NCI-H1417 (cell line): Measurements from ENCODE around the gene HRNR.

ENCODE experiments used
- DNase-seq, 3 experiments: peaks; one replicate each; lab custom pipeline; 2025; lab: John Stamatoyannopoulos, UW

HRNR gene

DNA sequence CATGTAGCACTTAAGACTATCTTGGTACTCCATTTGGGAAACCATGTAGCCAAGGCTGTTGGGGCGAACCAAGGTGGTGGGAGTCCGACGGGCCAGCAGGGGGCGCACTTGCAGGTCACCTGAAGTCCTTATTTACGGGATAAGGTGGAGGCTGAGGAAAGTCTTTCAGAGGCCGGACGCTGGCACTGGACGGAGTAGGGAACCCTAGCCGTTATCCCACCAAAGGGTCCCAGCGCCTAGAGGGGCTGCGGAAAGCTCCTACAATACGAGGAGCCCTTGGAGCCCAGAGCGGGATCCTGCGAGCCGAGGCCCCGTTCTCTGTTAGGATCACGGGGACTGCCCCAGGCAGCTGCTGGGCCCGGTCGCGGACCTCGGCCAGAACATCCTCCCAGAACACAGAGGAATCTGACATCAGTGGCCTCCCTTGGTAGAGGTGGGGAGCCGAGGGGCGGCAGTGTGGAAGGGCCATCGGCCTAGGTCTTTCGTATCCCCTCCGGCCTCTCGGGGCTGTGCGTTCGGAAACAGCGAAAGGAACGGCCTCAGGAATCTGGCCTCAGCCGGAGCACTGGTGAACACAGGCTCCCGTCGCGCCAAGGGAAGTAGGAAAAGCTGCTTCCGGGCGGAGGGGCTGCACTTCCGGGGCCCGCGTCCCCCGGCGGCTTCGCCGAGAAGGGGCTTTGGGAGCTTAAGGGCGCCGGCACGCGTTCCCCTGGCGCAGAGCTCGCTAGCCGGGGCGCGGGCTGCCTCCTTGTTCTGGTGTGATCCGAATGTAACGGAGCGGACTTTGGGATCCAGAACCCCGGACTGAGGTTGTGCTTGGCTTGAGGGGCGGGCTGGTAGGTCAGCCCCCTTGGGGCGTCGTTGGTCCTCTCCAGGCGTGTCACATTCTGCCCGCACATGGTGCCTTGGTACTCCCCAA, 35.1 kb downstream of the HRNR start:
- peak; percentile 51 to 85 (median 76) for DNase-seq

DNA sequence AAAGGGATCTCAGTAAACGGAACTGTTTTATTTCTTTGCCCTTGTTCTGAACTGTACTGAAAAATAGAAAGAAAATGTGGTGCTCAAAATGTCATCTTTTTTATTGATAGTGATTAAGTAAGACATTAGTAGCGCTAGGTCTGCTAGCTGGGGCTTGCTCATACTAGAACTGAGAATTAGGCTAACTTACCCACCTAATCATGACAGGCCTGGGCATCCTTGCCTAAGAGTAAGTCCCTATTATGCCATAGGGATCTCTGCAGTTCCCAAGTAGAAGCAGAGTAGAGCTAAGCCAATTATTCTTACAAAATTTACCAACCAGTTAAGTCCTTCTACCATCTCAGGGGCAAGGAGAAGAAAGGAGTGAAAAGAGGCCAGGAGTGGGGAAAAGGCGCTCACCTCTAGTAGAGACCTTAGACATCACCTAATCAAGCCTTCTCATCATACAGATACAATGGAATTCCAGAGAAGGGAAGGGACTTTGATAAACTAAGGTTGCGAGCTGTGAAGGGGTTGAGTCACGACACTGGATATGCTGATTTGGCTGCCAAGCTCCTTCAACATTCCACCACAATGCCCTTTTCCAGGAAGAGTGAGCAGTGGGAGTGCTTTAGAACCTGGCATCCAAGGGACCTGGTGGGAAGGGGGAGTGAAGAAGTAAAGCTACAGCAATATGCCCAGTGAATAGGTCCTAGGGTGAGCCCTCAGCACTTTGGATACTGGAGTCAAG, 37.3 kb downstream of the HRNR start:
- DNase-seq: no peak

DNA sequence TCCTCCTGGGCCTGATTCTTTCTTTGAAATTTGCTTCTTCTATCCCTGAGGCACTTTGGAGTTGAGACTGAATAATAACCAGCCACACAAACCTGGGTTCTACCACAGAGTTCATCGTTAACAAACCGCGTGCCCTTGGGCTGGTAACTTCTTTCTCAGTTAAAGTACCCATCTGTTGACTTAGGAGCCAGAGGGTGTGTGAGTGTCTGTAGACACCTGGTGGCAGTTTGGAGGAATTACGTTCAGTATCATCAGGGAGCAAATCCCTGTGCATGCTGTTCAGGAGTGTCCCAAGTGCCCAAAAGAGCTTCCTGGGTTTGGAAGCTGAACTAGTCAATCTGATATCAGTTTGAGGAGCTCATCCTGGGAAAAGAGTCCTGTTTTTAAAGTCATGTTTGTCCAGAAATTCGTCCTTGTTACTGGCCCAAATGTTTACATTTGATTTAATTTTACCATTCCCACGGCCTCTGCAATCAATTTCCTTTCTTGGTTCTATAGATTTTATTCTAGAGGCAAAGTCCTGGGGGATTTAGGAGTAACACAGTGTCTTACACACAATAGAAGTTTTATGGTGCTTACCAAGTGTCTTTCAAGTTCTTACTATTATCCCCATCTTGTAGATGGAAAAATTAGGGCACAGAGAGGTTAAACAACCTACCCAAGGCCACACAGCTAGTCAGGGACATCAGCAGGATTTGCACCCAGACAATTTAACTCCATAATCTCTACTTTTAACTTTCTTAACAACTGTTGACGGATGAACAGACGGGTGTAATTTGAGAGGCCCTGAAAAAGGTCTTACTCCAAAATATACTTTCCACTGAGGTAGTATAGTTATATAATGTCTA, 38.2 kb downstream of the HRNR start:
- DNase-seq: peak; percentile 29 to 73 (median 65)

DNA sequence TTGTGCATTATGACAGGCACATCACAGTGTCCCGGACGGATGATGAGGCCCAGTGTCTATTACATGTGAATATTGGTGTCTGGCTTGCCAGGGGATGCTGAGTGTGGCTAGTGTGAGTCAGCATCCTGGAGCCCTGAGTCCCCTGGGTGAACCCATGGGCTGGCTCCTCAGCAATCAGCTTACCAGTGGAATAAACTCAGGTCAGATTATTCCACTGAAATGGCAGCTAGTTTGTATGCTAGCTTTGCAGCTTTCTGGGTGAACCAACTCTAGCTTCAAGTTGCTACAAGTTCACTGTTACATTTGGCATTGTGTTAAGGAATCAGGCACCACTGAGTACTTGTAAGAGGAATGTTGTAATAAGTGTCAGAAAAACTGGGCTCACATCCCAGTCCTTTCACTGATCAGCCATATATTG, 41.0 kb downstream of the HRNR start:
- DNase-seq: no peak

DNA sequence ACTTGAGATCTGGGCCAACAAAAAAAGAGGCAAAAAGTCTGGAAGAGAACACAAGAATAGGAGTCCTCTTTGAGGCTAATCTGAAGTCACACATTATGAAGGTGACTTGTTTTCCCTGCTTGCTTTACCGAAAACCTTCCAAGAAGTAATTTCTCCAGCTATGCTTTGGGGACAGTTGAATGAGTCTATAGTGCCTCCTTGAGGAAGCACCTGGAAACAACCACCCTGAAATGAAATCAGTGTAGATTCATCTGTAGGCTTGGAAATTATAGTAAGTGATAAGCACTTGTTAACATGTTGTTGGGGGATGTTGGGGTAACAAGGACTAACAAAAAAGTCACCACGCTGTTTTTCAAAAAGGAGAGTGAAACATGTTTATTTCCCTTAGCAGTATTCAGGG, 41.6 kb downstream of the HRNR start:
- DNase-seq: peak in 2 of 3 experiments; percentile 1 to 45

DNA sequence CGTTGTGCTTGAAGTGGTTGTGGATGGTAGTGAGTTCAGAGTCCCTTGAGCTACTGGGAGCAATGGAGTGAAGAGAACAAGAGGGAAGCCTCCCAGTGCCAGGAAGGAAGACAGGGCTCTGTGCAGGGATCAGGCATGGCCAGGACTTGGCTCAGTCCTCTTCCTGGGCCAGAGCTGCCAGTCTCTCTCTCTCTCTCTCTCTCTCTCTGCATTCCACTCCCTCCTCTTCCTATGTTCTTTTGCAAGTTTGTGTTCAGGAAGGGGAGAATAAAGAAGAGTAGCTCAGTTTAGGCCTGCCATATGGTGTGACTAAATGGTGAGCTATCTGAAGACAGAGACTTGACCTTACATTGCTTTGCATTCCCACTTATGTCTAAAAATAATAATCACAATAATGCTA, 44.4 kb downstream of the HRNR start:
- DNase-seq: no peak

DNA sequence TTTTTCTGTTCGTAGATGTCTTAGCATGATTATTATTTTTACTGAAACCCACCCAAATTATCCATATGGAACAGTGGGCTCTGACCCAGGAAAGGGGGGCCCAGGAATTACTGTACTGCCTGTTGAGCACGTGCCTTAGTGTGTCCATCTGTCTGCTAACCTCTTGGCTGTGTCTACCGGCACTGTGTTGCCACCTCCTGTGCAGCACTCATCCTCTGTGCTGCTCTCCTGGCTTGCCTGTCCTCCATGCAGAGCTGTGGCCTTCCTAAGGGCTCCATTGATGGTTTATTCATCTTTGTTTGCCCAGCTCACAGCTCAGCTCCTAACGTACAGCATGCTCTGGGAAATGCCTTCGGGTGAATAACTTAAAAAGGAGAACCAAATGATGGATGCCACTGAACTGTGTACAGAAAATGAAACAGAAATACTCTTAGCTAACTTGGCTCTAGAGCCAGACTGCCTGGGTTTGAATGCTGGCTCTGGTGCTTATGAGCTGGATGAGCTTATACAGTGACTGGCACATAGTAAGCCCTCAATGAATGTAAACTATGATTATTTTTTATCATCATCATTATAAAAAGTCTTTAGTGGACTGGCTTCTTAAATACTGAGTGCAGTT, 53.6 kb downstream of the HRNR start:
- DNase-seq: no peak

DNA sequence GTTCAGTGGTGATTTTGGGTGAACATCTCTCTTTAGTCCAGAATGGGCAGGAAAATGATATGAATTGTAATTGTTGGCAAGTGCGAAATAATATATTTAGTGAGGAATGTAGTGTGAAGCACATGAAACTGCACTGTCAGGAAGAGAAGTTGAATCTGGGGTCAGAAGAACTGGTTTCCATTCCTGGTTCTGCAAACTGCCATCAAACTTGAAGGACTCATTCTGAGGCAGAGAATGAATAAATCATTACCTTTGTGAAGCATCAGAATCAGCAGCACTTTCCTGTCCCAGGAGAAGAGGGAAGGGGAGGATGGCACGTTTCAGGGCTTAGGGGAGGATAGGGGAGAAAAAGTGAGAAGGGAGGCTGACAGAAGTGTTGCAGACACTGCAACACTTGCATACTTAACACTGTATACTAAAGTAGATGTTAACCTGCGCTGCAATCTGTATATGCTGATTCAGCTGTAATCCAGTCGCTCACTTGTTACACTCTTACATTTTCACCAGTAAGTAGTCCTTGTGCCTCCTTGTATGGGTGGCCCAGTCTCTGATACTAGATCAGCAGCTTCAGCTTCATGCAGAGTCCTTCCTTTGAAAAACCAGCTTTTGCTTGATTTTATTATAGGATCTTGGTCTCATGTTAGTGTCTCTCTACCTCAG, 54.5 kb downstream of the HRNR start:
- no peak for DNase-seq

DNA sequence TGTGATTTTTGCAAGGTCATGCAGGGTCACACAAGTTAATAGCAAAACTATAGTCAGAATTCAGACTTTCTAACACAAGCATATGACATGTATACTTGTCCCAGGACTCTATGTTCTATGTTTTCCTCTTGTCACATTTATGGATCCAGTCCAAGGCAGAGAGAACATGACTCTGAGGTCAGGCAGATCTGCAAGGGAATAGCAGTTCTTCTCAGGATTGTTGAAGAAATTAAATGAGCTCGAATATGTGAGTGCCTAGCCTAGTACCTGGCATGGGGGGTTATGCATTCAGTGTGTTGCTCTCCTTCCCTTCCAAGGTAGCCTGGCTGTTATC, 55.5 kb downstream of the HRNR start:
- no peak for DNase-seq

DNA sequence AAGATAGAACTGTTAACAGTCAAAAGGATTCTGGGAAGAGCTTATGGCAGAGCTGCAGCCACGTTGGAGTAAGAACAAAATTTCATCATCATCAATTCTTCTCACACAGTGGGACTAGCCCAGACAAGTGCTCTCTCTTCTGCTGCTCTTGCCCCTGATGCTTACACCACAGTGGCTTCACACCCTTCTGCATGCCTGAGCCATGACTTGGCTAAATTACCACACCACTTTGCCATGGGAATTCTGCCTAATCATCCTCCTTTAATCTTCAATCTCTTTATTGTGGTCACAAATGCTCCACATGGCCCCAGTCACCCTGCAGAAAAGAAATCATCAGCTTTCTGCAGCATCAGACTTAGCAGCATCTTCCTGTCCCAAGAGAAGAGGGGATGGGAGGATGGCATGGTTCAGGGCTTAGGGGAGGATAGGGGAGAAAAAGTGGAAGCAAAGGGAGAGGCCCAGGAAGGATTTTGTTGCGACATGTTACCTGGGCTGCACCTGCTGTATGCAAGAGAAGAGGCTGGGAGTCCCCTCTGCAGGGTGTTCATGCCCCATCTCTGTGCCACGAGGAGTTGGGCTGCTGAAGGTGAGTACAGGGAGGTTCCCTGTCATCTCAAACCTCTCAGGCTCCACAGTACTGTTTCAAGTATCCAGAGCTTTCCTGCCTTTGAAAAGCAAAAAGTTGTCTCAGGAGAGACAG, 56.0 kb downstream of the HRNR start:
- DNase-seq: no peak

DNA sequence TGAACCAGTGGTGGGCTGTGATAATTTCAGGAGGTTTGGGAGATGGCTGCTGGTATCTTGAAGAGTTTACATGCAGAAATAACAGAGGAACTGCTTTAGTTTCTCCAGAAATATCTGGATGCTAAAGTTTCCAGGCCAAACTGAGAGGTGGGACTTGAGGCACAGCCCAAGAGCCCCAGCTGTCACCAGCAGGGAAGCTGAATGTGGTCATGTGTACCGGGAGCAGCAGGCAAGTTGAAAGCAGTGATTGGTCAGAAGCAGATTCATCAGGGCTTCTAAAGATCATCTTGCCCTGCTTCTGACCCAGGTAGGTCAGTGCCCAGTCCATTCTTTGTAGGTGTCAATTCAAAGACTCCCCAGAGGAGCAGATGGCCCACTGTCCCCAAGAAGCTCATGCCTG, 57.0 kb downstream of the HRNR start:
- no peak for DNase-seq

DNA sequence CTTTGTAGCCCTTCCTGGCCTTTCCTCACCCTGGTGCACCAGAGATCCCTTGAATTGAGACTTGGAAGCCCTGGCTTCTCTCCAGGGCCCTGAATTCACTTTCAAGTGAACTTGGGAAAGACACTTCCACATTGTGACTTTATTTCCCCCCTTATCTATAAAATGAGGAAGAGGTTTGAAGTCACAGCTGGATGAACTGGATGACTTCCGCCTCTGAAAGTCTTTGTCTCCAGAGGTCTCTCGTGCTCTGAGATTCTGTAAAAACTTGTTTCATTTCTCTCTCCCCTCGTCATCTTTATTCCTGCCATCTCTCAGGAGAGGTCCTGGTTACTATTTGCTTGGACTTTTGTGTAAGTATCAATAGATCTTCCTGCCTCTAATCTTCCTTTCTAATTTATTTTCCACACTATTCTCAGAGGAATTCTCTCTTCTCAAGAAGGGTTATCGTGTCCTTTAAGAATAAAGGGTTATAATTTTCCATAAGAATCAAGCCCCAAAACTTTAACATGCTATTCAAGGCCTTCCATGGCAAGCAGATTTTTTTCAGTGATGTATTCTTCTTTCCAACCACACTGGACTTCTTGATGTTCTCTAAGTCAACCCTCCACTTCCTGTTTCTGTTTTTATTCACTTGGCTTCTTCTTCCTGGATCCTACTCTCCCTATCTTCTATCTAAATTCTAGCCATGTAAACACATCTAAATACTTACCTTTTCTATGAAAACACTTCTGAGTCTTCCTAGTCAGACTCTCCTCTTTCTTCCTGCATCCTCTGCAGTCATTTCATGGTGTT, 58.5 kb downstream of the HRNR start:
- DNase-seq: no peak

DNA sequence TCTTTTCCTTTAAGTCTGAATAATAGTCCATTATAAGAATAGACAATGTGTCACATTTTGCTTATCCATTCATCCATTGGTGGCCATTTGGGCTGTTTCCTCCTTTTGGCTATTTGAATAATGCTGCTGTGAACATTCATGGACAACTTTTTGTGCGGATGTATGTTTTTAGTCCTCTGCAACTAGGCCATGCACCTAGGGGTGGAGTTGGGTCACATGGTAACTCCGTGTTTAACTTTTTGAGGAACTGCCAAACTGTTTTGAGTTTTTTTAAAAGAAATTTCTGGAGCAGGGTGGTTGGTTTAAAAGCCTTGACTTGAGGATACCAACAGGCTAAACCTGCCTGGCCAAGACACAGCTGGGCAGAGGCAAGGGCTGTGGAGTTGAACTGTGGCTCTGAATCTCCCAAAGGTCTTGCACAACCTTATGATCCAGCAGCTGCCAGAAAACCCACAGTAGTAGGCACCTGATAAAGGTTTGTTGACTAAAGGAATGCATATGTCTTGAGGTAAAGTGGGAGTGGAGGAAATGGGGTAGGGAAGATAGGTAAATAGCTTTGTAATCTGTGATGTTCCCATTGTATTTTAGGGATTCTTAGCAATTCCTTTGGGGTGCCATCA, 59.4 kb downstream of the HRNR start:
- no peak for DNase-seq

DNA sequence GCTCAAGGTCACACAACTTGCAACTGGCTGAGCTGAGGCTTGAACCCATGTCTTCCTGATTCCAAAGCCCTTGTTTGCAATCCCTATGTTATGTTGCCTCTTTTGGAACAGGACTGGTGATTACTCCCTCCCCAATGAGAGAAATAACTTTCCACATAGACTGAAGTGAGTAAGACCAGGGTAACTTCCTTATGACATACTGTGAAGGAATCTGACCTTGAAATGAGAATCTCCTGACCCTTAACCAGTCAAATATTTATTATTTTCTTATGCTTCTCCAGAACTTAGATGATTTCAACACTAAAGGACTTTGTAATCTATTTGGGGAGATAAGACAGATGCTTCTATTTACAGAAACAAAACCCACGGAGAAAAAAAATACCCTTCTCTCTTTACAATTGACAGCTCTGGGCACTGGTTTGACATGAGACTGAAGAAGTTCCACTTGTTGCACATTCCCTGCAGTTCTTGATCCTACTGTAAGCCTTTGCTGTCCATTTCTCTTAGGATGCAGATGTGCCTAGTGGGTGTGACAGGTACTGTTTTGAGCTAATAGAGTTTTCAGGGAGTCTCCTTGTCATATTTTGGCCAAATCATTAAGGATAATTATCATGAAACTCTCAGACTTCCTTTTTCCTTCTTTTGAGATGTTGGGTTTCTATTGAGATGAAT, 61.1 kb downstream of the HRNR start:
- DNase-seq: peak in 2 of 3 experiments; percentile 24 to 56
